Measurements from ENCODE around the gene EPHX1.
"Not testable (repeated sequence)": the region's sequence is repeated elsewhere in the genome, so short reads cannot be mapped to it uniquely, and the experiment has no call there.

The EPHX1 gene

GRCh38 chr1:225816643-225817538, 7.0 kb downstream of the EPHX1 start:
- DNase-seq (ENCODE audit: low spot score): no peak

GRCh38 chr1:225817611-225818061, 7.7 kb downstream of the EPHX1 start:
- no peak for DNase-seq (ENCODE audit: low spot score)

- DNase-seq (ENCODE audit: low spot score): no peak
Measured at GRCh38 chr1:225818229-225818628, 8.3 kb downstream of the EPHX1 start.

- DNase-seq (ENCODE audit: low spot score): no peak
Measured at GRCh38 chr1:225819346-225820192, 9.6 kb downstream of the EPHX1 start.

- DNase-seq (ENCODE audit: low spot score): no peak
Measured at GRCh38 chr1:225820522-225821120, 10.7 kb downstream of the EPHX1 start.

- no peak for DNase-seq (ENCODE audit: low spot score)
Measured at GRCh38 chr1:225822655-225823403, 12.9 kb downstream of the EPHX1 start.

GRCh38 chr1:225823811-225824261, 13.9 kb downstream of the EPHX1 start:
- DNase-seq (ENCODE audit: low spot score): no peak

GRCh38 chr1:225824533-225824941, 14.6 kb downstream of the EPHX1 start:
- no peak for DNase-seq (ENCODE audit: low spot score)

- no peak for DNase-seq (ENCODE audit: low spot score)
Measured at GRCh38 chr1:225825078-225825477, 15.2 kb downstream of the EPHX1 start.

- no peak for DNase-seq (ENCODE audit: low spot score)
Measured at GRCh38 chr1:225825607-225826007, 15.7 kb downstream of the EPHX1 start.

- no peak for DNase-seq (ENCODE audit: low spot score)
Measured at GRCh38 chr1:225827076-225827475, 17.2 kb downstream of the EPHX1 start.

GRCh38 chr1:225828706-225829345, 18.9 kb downstream of the EPHX1 start:
- DNase-seq (ENCODE audit: low spot score): no peak

- DNase-seq (ENCODE audit: low spot score): no peak
Measured at GRCh38 chr1:225830841-225831240, 20.9 kb downstream of the EPHX1 start.

- no peak for DNase-seq (ENCODE audit: low spot score)
Measured at GRCh38 chr1:225834417-225835329, 24.7 kb downstream of the EPHX1 start.

GRCh38 chr1:225835856-225836255, 25.9 kb downstream of the EPHX1 start:
- no peak for DNase-seq (ENCODE audit: low spot score)

GRCh38 chr1:225836296-225836695, 26.4 kb downstream of the EPHX1 start:
- not testable (repeated sequence) for DNase-seq (ENCODE audit: low spot score)

GRCh38 chr1:225838793-225839192, 28.9 kb downstream of the EPHX1 start:
- no peak for DNase-seq (ENCODE audit: low spot score)

- no peak for DNase-seq (ENCODE audit: low spot score)
Measured at GRCh38 chr1:225840223-225840610, 30.3 kb downstream of the EPHX1 start.

GRCh38 chr1:225840713-225841112, 30.8 kb downstream of the EPHX1 start:
- DNase-seq (ENCODE audit: low spot score): no peak

GRCh38 chr1:225842074-225842473, 32.1 kb downstream of the EPHX1 start:
- peak; percentile 20 for DNase-seq (ENCODE audit: low spot score)

Data from CD4-positive, alpha-beta T cell treated with Interleukin-2 at 100 ng/mL for 4 hours (primary cell).